Panc1 (cell line): ENCODE measurements around the gene ANKRD42. TPM values are rescaled to one million over a fixed set of nuclear protein-coding genes. Genes with fewer than 3 reads are reported as not detected.

Source experiments
- ATAC-seq: fragments of 200-7000 bp; cut with Tn5 transposase; 2 replicates; pipeline ENCODE4 v1.9.1; 2020; ENCODE audit warnings: mild to moderate bottlenecking, moderate library complexity
- BruUV-seq: library from RNA; stranded (reverse); fragments of 400-500 nt; replicated peaks from 2 replicates; lab custom pipeline; 2021; lab: Mats Ljungman, UMichigan
- CTCF ChIA-PET: fragments of 300-600 bp; sonication (Branson Sonifier 250); formaldehyde crosslinking; loops from one replicate; lab custom pipeline; 2022; ENCODE audit warnings: antibody characterized with exemption; lab: Charles Lee
- POLR2A ChIA-PET: fragments of 300-600 bp; sonication (Branson Sonifier 250); formaldehyde crosslinking; loops from one replicate; lab custom pipeline; 2022; ENCODE audit warnings: antibody characterized with exemption; lab: Charles Lee
- DNase-seq: peaks from one replicate; pipeline ENCODE4 v3.0.0-alpha.2; 2010; ENCODE audit warnings: low read depth, low spot score
- H3K27ac ChIP-seq: 2 replicates; pipeline ENCODE4 v1.5.1; 2011; ENCODE audit warnings: mild to moderate bottlenecking, low read length, inconsistent platforms
- H3K27me3 ChIP-seq: fragments of 200-500 bp; sonication (Bioruptor generic); 2 replicates; pipeline ENCODE4 v1.6.0; 2014; ENCODE audit warnings: low read length, inconsistent platforms; ENCODE audit not compliant: control insufficient read depth, insufficient read depth
- H3K36me3 ChIP-seq: fragments of 200-500 bp; sonication (Bioruptor generic); 2 replicates; pipeline ENCODE4 v1.5.1; 2014; ENCODE audit warnings: inconsistent platforms, mild to moderate bottlenecking, low read length, moderate library complexity; ENCODE audit not compliant: control insufficient read depth, insufficient read depth
- H3K4me1 ChIP-seq: 2 replicates; pipeline ENCODE4 v1.5.1; 2011; ENCODE audit warnings: inconsistent platforms, mild to moderate bottlenecking, low read length, moderate library complexity; ENCODE audit not compliant: control insufficient read depth, insufficient read depth
- H3K4me3 ChIP-seq, 2 experiments: 2 replicates each; pipeline ENCODE4 v1.5.1; 2011 to 2012; ENCODE audit warnings: low read depth in 2 of 2, low read length in 2 of 2, mild to moderate bottlenecking in 2 of 2, inconsistent platforms in 1 of 2, moderate library complexity in 1 of 2
- H3K9me3 ChIP-seq: fragments of 200-500 bp; sonication (Bioruptor generic); 2 replicates; pipeline ENCODE4 v1.5.1; 2014; ENCODE audit warnings: low read depth, mild to moderate bottlenecking, inconsistent platforms, low read length, moderate library complexity; ENCODE audit not compliant: control insufficient read depth, insufficient read depth
- POLR2AphosphoS5 ChIP-seq: IDR thresholded peaks from 2 replicates; pipeline ENCODE4 v1.6.1; 2012; ENCODE audit warnings: mild to moderate bottlenecking, low read depth, low read length, moderate library complexity
- REST ChIP-seq, 2 experiments: IDR thresholded peaks; 2 replicates each; pipeline ENCODE4 v1.6.1; 2011 to 2012; ENCODE audit warnings: low read depth in 2 of 2, control low read depth in 1 of 2, low read length in 1 of 2, mild to moderate bottlenecking in 1 of 2, moderate library complexity in 1 of 2; ENCODE audit not compliant: insufficient read depth in 1 of 2
- SIN3A ChIP-seq: IDR thresholded peaks from 2 replicates; pipeline ENCODE4 v1.6.1; 2012; ENCODE audit warnings: low read depth, mild to moderate bottlenecking, low read length, moderate library complexity, borderline replicate concordance; ENCODE audit not compliant: insufficient read depth
- TCF7L2 ChIP-seq: IDR thresholded peaks from 2 replicates; pipeline ENCODE4 v1.6.1; 2011; ENCODE audit warnings: mild to moderate bottlenecking, low read depth, low read length, inconsistent platforms
- in situ Hi-C: cut with HindIII; loops from 2 replicates; pipeline ENCODE4 v1.10.0; 2016; ENCODE audit warnings: low sequenced_read_pairs, low pct_unique_long_range_greater_than_20kb
- intact Hi-C: fragments of 100-400 bp; cut with micrococcal nuclease; formaldehyde crosslinking; loops from one replicate; pipeline ENCODE4 v1.10.0; 2022; ENCODE audit not compliant: unreplicated experiment
- total RNA-seq: library from RNA; stranded (reverse); gene quantifications from one replicate; pipeline ENCODE4 v1.2.1, GENCODE V29; 2021; ENCODE audit not compliant: unreplicated experiment
- TF ChIP-seq, protein P1 (sequence below): fragments of 450-650 bp; IDR thresholded peaks from 2 replicates; pipeline ENCODE4 v1.5.1; 2017; ENCODE audit warnings: mild to moderate bottlenecking

ANKRD42 gene
- total RNA-seq, 1 experiment from 2014 or later: 14.8 TPM

DNA sequence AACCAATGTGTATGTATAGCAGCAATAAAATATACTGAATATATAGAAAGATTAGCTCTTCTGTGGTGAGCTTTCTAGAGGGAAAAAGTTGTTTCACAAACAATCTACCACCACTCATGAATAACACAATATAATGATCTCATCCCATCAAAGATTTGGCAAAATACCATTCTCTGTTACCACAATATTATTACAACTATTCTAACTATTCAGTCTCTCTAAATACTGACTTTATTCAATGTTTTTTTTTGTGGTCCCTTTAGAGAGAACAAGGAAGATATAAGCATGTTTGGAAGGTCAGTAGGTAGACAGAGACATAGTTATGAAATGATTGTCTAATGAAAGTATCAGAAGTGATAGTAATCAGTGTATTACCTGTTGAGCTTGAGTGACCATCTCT, 84.8 kb downstream of the ANKRD42 start:
- TF ChIP-seq TCF7L2: no peak
- TF ChIP-seq, protein P1, sequence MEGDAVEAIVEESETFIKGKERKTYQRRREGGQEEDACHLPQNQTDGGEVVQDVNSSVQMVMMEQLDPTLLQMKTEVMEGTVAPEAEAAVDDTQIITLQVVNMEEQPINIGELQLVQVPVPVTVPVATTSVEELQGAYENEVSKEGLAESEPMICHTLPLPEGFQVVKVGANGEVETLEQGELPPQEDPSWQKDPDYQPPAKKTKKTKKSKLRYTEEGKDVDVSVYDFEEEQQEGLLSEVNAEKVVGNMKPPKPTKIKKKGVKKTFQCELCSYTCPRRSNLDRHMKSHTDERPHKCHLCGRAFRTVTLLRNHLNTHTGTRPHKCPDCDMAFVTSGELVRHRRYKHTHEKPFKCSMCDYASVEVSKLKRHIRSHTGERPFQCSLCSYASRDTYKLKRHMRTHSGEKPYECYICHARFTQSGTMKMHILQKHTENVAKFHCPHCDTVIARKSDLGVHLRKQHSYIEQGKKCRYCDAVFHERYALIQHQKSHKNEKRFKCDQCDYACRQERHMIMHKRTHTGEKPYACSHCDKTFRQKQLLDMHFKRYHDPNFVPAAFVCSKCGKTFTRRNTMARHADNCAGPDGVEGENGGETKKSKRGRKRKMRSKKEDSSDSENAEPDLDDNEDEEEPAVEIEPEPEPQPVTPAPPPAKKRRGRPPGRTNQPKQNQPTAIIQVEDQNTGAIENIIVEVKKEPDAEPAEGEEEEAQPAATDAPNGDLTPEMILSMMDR: no peak
- TF ChIP-seq REST (IDR thresholded peaks at IDR 0.05; ENCODE audit: insufficient read depth in 1 of 2, low read depth in 2 of 2, low read length in 1 of 2): no peak
- no peak for TF ChIP-seq POLR2AphosphoS5
- no peak for TF ChIP-seq SIN3A
- POLR2A ChIA-PET: no interaction called here
- in situ Hi-C loops: no loop called here
- H3K4me1 ChIP-seq: 0 out of 2 replicates have a peak, but pooled peaks cover 3% of the 10 kb centered on the region
- no peak for ATAC-seq
- no peak overlapping the region for H3K4me3 ChIP-seq
- no TSS peak for BruUV-seq
- H3K9me3 ChIP-seq: no peaks in the 10 kb centered on the region
- intact Hi-C loops: no loop called here
- DNase-seq: no peak
- no peaks in the 10 kb centered on the region for H3K27me3 ChIP-seq
- H3K36me3 ChIP-seq: peaks cover 25% of the 10 kb centered on the region
- no peak overlapping the region for H3K27ac ChIP-seq
- CTCF ChIA-PET: interaction anchor here (0.6 to 0.7 kb wide), 2 partner anchors 38 to 186 kb away, joined by 3 to 4 read pairs; no protein-coding TSS in a partner anchor

- CTCF ChIA-PET: interaction anchor here (0.6 kb wide), 1 partner anchor 444 kb away, joined by 3 read pairs; no protein-coding TSS in a partner anchor
- ATAC-seq (no peak), DNase-seq (no peak)
- POLR2A ChIA-PET: no interaction called here
- Histone ChIP-seq H3K4me1 (peaks cover 12% of the 10 kb centered on the region), H3K36me3 (peaks cover 10% of the 10 kb centered on the region; the same call in 1 of the 2 replicates), H3K27me3 (no peaks in the 10 kb centered on the region), H3K4me3 (no peak overlapping the region), H3K9me3 (no peaks in the 10 kb centered on the region), H3K27ac (no peak overlapping the region)
- in situ Hi-C loops: no loop called here
- TF ChIP-seq, protein P1: no peak
- TF ChIP-seq POLR2AphosphoS5 (no peak), TCF7L2 (no peak), REST (IDR thresholded peaks at IDR 0.05; ENCODE audit: insufficient read depth in 1 of 2, low read depth in 2 of 2, low read length in 1 of 2) (no peak), SIN3A (no peak)
- no TSS peak for BruUV-seq
- intact Hi-C loops: loop anchor here (10.0 kb wide), 1 partner anchor 375 kb away; the partner anchor contains the start of genes DDIAS and PRCP
Measured at GRCh38 chr11:83280256-83280655, 86.7 kb downstream of the ANKRD42 start.
